GM12801 (cell line): Measurements from ENCODE around the gene OSBP2.

Experiments
- TF ChIP-seq, protein P1 (sequence below): IDR thresholded peaks from one replicate; pipeline ENCODE4 v1.5.1; 2011; ENCODE audit warnings: control low read depth; ENCODE audit not compliant: insufficient read length; ENCODE audit errors: extremely low read depth

OSBP2 gene

DNA sequence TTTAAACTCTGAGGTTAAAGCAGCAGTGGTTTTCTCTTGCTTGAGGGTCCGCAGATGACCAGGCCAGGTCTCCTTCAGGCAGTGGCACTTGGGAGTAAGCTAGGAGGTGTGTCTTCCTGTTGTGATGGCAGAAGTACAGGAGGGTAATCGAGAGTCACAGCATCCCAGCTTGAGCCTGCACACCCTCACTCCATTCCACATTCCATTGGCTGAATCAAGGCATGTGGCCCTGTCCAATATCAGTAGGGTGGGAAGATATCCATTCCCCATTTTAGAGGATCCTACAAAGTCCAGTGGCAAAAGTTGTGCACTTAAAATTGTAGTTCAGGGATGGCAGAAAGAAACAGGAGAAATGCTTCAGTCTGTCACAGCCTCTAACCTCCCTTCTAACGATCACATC is 23.3 kb downstream of the OSBP2 start:
- TF ChIP-seq, protein P1, sequence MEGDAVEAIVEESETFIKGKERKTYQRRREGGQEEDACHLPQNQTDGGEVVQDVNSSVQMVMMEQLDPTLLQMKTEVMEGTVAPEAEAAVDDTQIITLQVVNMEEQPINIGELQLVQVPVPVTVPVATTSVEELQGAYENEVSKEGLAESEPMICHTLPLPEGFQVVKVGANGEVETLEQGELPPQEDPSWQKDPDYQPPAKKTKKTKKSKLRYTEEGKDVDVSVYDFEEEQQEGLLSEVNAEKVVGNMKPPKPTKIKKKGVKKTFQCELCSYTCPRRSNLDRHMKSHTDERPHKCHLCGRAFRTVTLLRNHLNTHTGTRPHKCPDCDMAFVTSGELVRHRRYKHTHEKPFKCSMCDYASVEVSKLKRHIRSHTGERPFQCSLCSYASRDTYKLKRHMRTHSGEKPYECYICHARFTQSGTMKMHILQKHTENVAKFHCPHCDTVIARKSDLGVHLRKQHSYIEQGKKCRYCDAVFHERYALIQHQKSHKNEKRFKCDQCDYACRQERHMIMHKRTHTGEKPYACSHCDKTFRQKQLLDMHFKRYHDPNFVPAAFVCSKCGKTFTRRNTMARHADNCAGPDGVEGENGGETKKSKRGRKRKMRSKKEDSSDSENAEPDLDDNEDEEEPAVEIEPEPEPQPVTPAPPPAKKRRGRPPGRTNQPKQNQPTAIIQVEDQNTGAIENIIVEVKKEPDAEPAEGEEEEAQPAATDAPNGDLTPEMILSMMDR = no peak

DNA sequence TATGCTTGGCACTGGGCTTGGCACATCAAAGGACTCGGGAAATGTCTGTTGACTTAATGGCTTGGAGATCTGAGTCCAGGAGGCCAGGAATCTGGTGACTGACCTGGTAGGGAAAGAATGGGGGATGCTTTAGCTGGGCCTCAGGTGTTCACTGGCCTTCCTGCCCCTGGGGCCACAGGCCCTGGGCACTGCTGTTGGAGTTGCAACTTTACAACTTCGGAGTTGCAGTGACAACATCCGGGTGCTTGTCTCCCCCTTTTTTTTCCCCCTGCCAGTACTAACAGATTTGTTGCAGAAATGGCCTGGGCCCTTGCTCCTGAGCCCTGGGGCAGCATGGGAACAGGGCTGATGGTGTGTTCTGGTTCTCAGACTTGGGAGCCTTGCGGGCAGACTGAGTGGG is 23.8 kb downstream of the OSBP2 start:
- TF ChIP-seq, protein P1 = no peak

DNA sequence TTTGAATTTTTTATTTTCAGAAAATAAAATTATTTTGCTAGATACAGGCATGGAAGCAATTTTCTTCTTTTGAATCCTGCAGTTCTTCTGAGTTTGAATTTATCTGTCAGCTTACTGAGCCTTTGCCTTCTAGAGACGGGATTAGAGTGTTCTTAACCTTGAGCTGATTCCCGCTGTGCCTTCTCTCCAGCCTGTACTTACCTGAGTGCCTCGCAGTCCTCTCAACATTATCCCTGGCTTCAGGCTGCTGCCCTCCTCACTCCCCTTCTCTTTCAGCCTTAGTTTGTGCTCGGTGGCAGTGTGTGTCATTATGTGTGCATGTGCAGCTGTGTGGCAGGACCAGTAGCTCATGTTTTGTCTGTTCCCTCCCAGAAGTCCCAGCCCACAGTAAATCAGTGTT is 24.3 kb downstream of the OSBP2 start:
- TF ChIP-seq, protein P1 = no peak

DNA sequence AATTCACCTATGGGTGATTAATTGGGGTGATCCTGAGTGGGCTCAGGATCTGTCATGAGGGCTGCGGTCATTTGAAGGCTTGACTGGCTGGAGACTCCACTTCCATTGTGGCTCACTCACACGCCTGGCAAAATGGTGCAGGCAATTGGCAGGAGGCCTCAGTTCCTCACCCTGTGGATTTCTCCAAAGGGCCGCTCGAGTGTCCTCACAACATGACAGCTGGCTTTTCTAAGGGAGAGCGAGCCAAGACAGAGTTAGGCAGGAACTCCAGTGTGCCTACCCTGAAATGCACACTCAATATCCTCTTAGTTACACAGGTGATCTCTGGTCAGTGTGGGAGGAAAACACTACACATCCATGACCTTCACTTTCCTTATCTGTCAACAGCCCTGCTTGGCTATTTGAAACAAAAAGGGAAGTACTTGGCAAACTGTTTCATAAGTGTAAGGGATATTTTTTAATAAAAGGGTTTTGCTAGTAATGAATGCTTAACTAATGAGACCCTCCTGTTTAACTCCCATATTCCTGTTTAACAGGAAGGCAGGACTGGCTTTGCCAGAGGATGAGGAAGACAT is 25.7 kb downstream of the OSBP2 start:
- TF ChIP-seq, protein P1 = no peak

DNA sequence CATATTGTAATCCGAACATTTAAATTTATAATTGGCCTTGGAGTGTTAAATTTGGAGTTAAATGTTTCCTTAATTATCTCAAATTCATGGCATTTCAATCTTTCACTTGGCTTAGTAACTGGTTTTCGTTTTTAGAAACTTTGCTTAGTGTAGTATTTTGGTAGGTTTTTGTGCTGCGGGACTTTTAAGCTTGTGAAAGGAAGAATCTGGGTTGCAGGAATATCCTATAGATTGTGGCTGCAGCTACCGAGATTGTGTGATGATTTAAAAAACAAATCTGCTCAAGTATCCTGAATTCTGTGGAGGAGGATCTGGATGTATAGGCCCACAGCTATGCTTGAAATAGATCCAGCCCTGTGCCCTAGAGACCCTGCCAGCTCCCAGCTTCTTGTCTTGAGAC is 27.1 kb downstream of the OSBP2 start:
- TF ChIP-seq, protein P1 = no peak

DNA sequence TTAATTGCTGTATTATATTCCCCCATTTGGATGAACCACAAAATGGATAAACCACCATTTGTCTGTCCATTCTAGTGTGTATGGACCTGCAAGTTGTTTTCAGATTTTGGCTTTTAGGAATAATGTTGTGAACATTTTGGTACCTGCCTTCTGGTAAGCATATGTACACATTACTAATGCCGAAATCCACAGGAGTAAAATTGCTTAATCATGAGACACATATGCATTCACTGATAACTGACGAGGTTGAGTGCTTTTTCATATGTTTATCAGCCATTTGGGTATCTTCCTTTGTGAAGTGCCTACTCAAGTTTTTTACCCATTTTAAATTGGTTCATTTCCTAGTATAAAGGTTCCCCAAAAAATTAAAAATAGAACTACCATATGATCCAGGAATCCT is 34.2 kb downstream of the OSBP2 start:
- TF ChIP-seq, protein P1 = no peak

DNA sequence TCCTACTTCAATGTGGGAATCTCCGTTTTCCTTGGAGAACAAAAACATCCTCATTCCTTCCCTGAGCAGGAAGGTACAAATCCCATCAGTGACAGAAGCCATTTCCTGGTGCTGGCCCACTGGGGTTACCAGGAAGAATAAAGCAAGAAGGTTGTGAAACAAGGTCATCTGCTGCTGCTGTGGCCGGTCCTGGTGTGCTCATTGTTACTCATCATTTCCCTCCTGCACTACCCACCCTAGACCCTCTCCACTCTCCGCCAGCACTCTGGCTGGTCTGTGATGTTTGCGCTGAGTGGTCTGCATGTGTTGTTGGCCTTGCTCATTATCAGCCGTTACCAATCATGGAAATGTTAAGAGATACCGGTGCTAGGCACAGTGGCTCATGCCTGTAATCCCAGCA is 37.0 kb downstream of the OSBP2 start:
- TF ChIP-seq, protein P1 = no peak
